ENCODE data around the gene COL18A1.

The COL18A1 gene

DNA sequence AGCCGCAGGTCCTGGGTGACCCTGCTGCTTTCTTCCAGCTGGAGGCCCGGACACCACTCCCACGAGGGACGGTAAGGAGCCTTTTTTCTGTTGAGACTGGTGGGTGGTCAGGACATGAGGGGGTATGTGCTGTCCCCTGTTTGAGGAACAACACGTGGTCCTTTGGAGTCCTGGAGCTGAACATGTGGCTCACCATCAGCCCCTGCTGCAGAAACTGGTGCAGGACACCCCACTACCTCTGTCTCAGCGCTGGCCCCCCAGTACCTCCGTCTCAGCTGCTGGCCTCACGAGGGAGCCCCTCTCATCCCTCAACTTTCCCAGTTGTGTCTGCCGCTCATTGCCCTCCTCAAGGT lies 102.5 kb downstream of the COL18A1 start:
- no peak overlapping the region for H3K27ac ChIP-seq

GRCh38 chr21:45507888-45508508 lies 103.0 kb downstream of the COL18A1 start:
- H3K27ac ChIP-seq = no peak overlapping the region
- no peak for TF ChIP-seq CTCF (conservative IDR thresholded peaks at IDR 0.05)

More for the DNA sequence above, 102.5 kb downstream of the COL18A1 start:
- TF ChIP-seq ZFX (IDR thresholded peaks at IDR 0.05) (no peak), CTCF (conservative IDR thresholded peaks at IDR 0.05) (no peak)

DNA sequence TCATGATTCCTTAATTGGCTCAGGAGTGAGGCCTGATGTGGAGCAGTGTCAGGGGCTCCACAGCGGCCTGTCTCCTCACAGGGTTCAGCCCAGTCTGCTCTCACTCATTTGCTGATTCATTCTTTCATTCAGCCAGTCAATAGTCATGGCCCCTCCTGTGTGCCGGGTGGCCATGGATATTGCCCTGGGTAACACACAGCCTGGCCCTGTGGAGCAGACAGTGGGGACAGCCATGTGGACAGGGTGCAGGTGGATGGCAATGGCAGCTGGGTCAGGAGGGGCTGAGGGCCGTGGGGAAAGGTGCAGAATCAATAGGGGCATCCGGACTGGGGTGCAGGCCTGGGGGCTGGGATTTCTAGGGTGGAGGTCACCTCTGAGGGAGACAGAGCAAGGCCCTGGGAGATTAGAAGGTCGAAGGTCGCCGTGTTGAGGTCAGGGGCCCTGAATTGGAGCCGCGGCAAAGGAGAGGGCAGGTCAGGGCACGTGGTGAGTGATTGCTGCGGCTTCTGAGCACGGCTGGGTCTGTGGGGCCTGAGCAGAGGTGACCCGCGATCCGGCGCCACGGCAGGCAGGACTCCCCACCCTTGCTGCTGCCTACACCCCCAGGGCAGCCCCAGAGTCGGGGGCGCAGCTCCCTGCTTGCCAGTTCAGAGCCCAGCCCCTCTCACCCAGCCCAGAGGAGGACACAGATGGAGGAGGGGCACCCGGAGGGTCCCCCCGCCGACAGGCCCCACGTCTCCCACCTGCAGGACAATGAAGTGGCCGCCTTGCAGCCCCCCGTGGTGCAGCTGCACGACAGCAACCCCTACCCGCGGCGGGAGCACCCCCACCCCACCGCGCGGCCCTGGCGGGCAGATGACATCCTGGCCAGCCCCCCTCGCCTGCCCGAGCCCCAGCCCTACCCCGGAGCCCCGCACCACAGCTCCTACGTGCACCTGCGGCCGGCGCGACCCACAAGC lies 103.9 kb downstream of the COL18A1 start:
- H3K27ac ChIP-seq = no peak overlapping the region
- TF ChIP-seq ZFX (IDR thresholded peaks at IDR 0.05) (no peak), CTCF (conservative IDR thresholded peaks at IDR 0.05) (no peak)

GRCh38 chr21:45509566-45510465 lies 104.9 kb downstream of the COL18A1 start:
- no peak; the same call in 1 of the 2 replicates for TF ChIP-seq CTCF (conservative IDR thresholded peaks at IDR 0.05)
- no peak for TF ChIP-seq ZFX (IDR thresholded peaks at IDR 0.05)
- no peak overlapping the region for H3K27ac ChIP-seq

DNA sequence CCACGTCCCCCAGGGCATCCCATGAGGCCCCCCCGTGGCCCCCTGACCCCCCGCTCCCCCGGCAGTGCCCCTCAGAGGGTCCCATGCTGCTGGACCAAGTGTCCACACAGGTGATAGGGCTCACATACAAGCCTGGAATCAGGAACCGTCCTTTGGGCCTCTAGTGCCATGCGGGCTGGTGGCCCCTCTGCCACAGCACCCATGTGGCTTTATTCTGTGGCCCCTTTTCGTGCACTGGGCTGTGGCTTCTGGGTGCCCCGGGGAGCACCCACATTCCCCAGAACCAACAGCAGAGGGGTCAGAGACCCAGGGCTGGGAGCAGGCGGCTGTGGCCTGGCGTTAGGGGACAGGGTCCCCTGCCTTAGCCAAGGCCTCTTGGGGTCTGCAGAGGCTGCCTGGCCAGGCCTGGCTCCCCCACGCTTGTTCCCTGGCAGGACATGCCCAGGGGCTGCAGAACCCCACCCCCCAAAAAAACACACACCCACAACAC lies 105.5 kb downstream of the COL18A1 start:
- no peak overlapping the region for H3K27ac ChIP-seq

DNA sequence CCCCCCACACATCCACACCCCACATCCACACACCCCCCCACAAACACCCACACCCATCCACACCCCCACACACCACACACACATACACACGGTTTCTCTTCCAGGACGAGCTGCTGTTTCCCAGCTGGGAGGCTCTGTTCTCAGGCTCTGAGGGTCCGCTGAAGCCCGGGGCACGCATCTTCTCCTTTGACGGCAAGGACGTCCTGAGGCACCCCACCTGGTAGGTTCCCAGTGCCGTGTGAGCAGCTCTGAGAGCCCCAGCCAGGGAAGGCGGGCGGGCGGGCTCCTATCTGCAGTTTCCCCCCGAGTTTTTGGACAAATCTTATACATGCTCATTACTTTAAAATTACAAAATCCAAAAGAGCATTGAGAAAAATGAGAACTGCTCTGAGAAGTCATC lies 106.0 kb downstream of the COL18A1 start:
- TF ChIP-seq CTCF (conservative IDR thresholded peaks at IDR 0.05) = no peak
- no peak for TF ChIP-seq ZFX (IDR thresholded peaks at IDR 0.05)
- H3K27ac ChIP-seq = no peak overlapping the region; the same call in 1 of the 2 replicates

More for the DNA sequence above, 105.5 kb downstream of the COL18A1 start:
- no peak for TF ChIP-seq ZFX (IDR thresholded peaks at IDR 0.05)
- no peak for TF ChIP-seq CTCF (conservative IDR thresholded peaks at IDR 0.05)
